HL-60/S4 treated with phorbol 12-myristate 13-acetate at 8.2 ng/mL for 4 days and 3 days (cell line): ENCODE data around the gene MARK1.

Experiments used
- in situ Hi-C: fragments of 300-500 bp; cut with MboI; formaldehyde crosslinking; loops from 2 replicates; pipeline ENCODE4 v1.15.0; 2022; ENCODE audit warnings: low sequenced_read_pairs

The MARK1 gene

DNA sequence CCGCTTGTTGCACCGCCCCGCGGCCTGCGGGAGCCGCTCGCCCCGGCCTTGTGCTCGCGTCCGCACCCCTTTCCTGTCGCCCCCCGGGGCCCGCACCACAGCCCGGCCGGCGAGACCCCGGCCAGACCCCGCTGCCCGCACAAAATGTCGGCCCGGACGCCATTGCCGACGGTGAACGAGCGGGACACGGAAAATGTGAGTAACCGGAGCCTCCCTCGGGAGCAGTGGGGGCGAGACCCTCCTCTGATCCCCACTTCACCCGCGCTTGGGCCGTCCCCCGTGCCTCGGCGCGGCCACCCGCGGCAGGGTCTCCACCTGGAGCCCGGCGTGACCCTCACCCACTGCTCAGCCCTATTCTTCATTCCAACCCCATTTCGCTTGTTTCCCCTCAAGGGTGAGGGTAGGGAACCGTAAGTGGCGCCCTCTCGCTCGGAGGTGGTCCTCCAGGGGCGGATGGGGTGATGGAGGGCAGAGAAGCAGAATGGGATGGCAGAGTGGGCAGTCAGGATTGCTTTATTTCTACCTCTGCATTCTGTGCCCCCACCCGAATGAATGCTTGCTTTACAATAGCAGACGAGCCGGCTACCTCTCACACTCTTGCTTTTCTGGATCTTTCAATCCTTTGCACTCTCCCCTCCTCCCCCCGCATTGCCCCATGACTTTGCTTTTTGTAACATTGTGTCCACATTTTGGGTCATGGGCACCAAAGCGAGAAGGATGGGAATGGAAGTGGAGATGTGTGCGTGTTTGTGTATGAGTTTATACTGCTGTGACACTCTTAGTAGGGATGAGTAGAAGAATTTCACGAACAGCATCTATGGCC, 954 bp downstream of the MARK1 start:
- in situ Hi-C loops: no loop called here

DNA sequence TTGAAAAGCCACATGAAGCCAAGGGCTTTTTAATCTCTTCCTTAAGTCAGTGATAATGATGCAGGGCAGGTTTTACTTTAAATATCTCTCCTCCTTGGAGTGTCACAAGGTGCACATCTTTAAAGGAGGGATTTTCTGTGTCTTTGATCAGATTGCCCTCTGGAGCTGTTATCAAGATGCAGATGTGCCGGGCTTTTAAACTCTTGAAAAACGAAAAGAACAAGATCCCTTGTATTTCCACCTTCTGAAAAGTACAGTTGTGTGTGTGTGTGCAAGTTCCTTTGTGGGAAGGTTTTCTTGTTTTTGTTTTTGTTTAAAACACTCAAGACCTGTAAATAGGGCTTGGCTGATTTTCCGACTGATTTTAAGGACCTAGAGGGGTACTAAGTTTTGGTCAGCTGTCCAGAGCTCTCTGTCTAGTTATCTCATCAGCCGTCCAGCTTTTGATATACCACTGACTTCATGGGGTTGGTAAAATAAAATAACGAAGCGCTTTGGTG, 1.6 kb downstream of the MARK1 start:
- in situ Hi-C loops: no loop called here

DNA sequence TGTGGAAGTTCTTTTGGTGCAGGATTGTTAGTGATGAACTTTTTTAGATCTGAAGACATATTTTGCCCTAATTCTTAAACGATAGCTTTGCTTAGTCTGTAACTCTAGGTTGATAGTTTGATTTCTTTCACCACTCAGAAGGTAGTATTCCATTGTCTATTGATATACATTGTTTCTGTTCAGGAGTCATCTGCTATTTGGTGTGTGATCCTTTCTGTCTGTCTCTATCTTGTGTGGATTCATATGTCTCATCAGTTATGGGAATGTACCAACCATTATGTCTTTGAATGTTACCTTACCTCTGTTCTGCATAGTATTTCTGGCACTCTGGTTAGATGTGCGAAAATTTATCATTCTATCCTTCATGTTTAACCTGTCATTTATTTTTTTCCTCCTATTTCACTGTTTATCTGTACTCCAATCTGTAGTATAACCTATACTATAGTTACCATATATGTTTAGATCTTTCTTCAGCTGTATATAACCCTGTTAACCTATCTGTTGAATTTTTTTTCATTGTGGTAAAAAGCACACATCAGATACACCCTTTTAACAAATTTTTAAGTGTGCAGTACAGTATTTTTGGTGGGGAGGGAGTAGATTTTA, 5.7 kb downstream of the MARK1 start:
- in situ Hi-C loops: no loop called here

DNA sequence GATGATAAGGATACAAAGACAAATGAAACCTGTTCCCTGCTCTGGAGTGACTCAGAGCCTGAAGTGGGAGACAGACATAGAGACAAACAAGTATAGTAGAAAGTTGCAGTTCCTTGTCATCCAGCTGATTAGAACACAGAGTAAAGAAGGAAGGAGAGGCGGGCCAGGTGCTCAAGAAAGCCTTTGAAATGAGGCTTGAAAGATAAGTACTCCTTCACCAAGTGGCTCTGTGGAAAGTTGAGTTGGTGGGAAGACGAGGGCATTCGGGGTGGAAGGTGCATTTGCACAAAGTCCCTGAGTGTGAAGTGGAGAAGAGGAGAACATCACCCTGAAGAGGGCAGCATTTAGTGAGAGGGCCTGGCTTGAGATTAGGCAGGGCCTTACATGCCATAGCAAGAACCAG, 17.0 kb downstream of the MARK1 start:
- in situ Hi-C loops: no loop called here

DNA sequence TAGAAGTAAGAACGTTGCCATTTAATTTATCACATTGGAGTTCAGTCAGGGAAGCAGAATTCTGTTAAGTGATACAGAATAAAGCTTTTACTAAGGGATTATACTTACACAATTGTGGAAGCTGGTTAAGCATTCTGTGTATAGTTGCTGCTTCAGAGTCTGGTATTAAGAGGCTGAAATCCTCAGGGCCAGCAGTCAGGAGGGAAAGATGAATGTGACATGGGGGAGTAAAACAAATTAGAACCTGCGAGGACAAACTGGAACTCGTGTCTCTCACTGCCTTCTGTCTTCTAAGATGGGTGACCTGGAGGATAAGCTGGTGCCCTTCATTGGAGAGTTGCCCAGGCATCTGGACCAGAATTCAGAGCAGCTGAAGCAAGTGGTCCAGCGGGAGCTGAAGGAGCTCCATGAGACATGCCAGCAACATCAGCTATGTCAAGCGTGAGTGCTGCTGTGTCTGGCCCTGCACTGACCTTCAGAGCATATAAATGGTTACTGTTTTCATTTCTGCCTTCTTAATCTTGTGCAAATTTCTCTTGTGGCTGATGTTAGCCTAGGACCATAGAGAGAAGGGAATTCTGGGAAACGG, 23.0 kb downstream of the MARK1 start:
- in situ Hi-C loops: no loop called here

DNA sequence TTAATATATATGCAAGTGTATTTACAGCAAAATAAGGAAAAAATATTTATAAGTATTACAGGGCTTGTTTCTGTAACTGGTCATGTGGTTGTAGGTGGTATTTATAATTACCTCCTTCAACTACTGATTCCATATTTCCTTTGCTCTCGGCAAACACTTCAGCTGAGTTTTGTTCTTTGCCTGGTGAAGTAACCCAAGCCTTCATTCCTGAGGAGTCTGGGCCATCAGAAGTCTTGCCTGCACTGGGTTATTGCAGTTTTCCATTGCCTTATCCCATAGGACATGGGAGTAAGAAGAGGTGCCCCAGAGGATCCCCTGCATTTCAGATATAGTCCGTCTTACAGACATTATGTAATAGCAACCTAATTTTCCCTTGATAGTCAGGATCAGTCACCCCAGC, 23.8 kb downstream of the MARK1 start:
- in situ Hi-C loops: no loop called here

DNA sequence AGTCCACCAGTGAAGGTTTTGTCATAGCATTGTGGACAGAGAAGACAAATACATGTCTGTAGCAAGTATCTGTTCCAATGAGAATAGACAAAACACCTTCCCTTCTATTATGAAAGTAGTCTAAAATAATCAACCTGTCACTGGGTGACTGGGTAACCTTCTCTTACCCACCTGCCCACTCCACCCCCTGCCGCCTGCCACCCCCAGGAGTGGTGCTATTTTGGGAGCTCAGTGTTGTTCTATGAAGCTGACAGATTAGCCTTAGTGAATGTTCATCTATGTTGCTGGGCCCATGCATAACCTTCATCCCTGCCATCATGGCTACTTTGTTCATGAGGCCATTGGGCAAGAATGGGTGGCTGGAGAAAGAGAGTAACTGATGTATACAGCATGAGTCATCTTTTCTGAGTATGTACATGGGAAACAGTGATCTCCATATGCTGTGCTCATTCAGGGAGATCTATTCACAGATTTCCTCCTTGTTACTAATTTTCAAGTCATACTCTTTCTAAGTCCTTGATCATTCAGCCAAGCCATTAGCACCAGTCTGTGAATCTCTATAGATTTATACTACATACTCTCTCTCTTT, 24.8 kb downstream of the MARK1 start:
- in situ Hi-C loops: no loop called here

DNA sequence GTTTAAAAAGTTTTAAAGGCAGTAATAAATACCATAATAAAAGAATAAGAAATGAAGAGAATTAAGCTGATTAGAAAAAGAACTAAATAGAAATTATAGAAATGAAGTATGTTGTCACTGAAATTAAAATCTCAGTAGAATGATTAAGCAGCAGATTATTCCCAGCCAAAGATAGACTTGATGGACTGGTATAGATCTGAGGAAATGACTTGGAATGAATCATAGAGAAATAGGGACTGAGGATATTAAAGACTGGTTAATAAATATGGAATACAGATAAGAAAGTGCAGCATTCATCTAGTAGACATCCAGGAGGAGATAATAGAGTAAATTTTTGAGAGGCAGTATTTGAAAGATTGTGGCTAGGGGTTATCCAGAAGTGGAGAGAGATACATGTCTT, 28.7 kb downstream of the MARK1 start:
- in situ Hi-C loops: no loop called here

DNA sequence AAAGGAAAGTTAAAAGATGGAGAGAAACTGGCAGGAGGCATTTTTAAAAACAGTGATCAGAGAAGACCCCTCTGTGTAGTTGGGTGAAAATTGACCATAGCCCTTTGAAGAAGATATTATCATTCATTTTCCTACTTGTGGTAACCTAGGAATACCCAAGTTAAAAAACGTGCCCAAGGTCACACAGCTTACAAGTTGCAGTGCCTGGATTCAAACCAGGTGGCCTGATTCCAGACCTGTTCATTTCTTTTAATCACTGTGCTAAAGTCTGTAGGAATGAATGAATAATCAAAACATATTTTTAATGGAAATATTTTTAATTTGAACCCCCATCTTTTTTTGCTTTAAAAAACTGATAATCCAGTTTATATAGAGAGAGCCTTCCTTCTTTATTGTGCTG, 35.6 kb downstream of the MARK1 start:
- in situ Hi-C loops: no loop called here

DNA sequence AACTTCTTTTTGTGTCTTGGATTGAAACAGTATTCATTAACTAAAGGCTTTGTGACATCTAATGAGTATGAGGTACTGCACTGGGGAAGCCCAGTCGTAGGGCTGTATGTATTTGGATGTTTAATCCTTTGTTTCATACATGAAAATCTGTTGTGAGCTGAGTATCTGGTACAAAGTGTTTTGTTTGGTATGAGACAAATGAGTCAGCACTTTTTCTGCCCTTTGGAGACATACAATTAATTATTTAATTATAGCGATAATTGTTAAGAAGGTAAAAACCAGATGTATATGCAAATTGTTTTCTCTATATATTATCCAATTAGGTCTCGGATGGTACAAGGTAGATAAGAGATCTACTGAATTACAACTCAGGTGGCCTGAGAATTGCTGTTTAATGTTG, 36.3 kb downstream of the MARK1 start:
- in situ Hi-C loops: no loop called here

DNA sequence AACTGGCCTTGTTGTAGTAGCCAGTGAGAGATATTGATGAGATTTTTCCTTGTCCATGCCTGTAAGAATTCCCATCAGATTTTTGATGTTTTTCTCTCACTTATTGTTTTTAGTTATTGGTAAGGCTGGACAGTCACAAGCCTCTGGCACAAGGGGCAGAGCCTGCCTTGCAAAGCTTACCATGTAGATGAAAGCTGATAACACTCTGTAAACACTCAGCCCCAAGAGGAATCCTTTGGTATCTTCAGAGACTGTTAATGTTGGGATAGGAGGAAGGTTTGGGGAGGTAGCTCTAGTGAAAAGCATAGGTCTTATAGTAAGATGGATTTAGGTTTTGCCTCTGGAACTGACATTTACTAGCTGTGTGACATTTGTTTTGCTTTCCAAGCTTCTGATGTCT, 37.7 kb downstream of the MARK1 start:
- in situ Hi-C loops: no loop called here

DNA sequence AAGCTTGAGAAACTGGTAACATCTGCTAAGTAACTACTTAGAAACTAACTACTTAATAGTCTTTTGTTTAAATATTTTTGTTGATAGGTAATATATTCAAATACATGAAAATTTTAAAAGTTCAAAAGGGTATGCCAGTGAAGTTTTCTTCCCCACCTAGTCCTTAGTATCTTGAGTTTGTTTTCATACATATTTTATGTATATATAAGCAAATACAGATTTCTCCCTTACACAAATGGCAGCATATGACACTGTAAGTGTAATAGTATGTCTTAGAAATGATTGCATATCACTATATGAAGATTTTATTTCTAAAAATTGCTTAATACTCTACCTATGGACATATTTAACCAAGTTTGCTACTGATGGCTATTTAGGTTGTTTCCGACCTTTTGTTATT, 38.9 kb downstream of the MARK1 start:
- in situ Hi-C loops: no loop called here

DNA sequence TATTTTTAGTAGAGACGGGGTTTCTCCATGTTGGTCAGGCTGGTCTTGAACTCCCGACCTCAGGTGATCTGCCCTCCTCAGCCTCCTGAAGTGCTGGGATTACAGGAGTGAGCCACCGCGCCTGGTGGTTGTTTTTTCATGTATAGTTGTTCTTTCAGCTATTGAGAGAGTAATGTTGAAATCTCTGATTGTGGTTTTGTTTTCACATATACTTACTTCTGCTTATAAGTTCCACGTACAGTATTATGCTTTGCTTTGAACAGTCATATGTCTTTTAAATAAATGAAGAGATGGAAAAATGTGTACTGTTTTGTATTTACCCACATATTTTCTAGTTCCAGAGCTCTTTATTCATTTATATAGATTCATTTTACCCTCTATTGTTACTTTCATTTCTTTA, 44.5 kb downstream of the MARK1 start:
- in situ Hi-C loops: no loop called here

DNA sequence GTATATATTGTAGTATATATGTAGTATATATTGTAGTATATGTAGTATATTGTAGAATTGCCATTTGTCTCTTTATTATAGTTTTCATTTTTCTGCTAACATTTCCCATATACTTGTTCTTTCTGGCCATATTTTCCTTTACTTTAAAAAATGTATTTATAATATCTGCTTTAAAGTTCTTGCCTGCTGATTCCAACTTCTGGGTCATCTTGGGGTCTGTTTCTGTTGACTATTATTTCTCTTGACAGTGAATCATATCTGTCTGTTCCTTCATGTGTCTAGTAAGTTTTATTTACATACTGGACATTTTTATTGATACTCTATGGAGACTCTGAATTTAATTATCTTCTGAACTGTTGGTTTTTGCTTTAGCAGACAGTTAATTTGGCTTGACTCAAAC, 45.9 kb downstream of the MARK1 start:
- in situ Hi-C loops: no loop called here

DNA sequence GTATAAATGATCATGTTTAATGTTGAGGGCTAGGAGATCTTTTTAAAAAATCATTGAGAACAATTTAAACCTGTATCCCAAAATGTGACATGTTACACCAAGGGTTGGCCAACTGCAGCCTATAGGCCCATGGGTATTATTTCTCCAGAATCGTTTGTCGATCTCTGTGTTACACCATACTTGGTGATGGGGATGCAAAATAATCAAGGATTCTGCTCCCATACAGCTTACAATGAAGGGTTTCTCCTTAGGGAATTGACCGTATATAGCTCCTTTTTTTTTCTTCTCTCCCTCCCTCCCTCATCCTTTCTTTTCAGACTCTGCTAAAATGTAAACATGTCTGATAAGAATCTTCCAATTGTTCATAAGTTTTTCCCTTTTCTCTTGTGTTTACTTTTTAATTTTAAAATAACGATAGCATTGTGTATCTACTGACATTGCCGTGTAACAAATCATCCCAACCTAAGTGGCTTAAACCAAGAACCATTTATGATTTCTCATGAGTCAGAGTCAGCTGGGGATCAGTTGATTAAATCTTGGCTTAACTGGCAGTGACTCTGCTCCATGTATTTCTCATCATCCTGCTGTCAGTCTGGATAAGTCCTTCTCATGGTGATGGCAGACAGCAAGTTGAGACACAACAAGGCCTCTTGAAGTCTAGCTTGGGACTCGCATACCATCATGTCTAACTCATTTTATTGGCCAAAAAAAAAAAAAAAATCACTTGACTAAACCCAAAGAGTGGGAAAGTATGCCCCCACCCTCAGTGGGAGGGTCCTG, 48.0 kb downstream of the MARK1 start:
- in situ Hi-C loops: no loop called here

DNA sequence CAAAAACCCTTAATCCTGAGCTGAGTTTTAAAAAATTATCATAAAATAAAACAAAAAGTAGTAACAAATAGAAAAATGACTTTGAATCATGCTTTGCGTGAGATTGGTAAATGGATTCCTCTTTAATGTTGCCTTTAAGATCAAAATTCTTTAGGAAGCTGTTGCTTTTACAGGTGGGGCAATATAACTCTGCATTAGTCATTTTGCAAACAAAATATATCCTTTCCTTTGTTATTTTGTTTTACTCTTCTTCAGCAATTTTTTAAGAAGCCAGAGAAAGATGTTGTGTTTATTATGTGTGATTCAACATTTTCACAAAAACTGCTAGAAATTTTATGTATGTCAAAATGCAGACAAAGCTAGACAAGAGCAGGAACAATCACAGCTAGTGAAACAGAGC, 50.0 kb downstream of the MARK1 start:
- in situ Hi-C loops: no loop called here

DNA sequence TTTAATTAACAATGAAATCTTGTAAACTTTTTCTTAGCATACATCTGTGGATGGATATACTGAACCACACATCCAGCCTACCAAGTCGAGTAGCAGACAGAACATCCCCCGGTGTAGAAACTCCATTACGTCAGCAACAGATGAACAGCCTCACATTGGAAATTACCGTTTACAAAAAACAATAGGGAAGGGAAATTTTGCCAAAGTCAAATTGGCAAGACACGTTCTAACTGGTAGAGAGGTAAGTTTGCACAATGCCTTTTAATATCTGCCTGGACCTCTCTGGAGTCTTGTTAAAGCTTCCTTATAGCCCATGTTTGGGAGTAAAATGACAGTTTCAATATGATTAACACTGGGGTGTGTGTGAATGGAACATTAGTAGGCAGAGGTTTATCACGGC, 51.4 kb downstream of the MARK1 start:
- in situ Hi-C loops: no loop called here

DNA sequence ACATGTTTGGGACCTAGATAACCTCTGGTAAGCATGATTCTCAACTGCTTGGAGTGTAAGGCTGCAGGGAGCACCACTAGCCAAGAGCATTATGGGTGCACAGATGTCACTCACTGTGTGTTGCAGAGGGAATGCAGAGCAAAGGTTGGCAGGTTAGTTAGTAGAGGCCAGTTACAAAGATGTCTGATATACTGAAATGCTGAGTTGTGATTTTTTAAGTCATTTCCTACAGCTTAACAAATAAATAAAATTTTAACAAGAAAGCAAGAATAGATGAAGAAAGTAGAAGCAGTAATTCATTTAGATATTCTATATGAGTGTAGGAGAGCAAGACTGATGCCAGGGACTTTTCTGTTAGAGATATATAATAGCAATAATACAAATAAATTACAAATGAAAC, 64.8 kb downstream of the MARK1 start:
- in situ Hi-C loops: no loop called here

DNA sequence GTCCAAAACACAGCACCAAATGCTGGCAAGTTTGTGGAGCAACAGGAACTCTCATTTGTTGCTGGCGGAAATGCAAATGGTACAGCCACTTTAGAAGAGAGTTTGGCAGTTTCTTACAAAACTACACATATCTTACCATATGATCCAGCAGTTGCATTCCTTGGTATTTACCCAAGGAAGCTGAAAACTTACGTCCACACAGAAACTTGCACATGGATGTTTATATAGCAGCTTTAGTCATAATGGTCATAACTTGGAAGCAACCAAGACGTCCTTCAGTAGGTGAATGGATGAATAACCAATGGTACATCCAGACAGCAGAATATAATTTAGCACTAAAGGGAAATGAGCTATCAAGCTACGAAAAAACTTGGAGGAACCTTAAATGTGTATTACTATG, 66.4 kb downstream of the MARK1 start:
- in situ Hi-C loops: no loop called here

DNA sequence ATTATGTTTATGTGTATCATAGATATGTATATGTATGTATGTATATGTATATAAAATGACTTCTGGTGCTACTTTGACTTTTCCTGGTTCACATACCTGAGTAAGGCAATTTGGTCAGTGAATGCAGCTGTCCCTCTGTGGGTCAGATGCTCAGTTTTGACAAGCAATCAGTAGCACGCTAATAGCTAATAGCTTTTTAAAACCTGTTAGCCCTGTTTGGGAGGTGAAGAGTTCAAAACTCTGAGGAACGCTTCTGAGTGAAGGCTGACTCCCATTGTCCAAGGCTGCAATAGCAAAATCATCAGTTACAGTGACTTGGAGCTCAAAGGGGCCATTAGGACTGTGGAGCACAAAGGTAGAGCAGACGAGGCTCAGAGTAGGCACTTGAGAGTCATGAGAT, 67.2 kb downstream of the MARK1 start:
- in situ Hi-C loops: no loop called here

DNA sequence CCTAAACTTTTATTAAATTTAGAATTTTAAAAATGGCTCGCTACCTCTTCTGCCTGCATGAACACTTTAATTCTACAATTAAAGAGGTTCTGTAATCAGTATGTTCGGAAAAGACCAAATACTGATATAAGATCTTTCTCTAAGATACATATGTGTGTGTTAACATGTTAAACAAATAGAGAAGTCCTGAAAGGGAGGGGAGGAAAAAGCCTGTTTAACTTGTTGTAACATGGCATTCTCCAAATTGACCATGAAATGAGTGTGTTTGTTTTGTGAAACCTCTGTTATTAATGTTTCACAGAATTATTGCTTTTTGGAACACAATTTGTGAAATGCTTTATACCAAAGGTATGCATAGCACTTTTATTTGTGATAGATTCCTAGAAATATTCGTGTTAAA, 77.0 kb downstream of the MARK1 start:
- in situ Hi-C loops: no loop called here
